H1 (cell line): ENCODE measurements around the gene SCO2.

ENCODE experiments used
- CEBPB ChIP-seq: IDR thresholded peaks from 2 replicates; pipeline ENCODE4 v1.6.1; 2012; ENCODE audit warnings: low read depth, low read length
- EZH2 ChIP-seq: fragments of 200-600 bp; sonication (generic); IDR thresholded peaks from 2 replicates; pipeline ENCODE4 v1.7.1; 2012; ENCODE audit warnings: low read depth, mild to moderate bottlenecking, moderate library complexity, low read length, inconsistent platforms; ENCODE audit not compliant: severe bottlenecking
- FOSL1 ChIP-seq: IDR thresholded peaks from 2 replicates; pipeline ENCODE4 v1.6.1; 2011; ENCODE audit warnings: mild to moderate bottlenecking, low read depth, low read length, moderate library complexity; ENCODE audit not compliant: insufficient read depth
- POLR2AphosphoS5 ChIP-seq: IDR thresholded peaks from 2 replicates; pipeline ENCODE4 v1.6.1; 2011; ENCODE audit warnings: low read depth, low read length
- TF ChIP-seq, protein P1 (sequence below), 3 experiments: IDR thresholded peaks; 1 replicate in 2 of 3; 2 replicates in 1 of 3; pipeline versions ENCODE4 v1.5.1 to v1.6.1; 2011; ENCODE audit warnings: low read length in 3 of 3, mild to moderate bottlenecking in 3 of 3, inconsistent platforms in 2 of 3, low read depth in 1 of 3, moderate library complexity in 1 of 3; ENCODE audit not compliant: insufficient read depth in 1 of 3; ENCODE audit errors: control extremely low read depth in 1 of 3

GRCh38 chr22:50560034-50560433 lies 34.6 kb upstream of the SCO2 start:
- TF ChIP-seq FOSL1 (no peak), EZH2 (no peak), CEBPB (no peak), POLR2AphosphoS5 (no peak)
- TF ChIP-seq, protein P1, sequence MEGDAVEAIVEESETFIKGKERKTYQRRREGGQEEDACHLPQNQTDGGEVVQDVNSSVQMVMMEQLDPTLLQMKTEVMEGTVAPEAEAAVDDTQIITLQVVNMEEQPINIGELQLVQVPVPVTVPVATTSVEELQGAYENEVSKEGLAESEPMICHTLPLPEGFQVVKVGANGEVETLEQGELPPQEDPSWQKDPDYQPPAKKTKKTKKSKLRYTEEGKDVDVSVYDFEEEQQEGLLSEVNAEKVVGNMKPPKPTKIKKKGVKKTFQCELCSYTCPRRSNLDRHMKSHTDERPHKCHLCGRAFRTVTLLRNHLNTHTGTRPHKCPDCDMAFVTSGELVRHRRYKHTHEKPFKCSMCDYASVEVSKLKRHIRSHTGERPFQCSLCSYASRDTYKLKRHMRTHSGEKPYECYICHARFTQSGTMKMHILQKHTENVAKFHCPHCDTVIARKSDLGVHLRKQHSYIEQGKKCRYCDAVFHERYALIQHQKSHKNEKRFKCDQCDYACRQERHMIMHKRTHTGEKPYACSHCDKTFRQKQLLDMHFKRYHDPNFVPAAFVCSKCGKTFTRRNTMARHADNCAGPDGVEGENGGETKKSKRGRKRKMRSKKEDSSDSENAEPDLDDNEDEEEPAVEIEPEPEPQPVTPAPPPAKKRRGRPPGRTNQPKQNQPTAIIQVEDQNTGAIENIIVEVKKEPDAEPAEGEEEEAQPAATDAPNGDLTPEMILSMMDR (IDR thresholded peaks at IDR 0.05; ENCODE audit: control extremely low read depth in 1 of 3, insufficient read depth in 1 of 3, low read depth in 1 of 3, low read length in 3 of 3): no peak
